GM21526 (cell line): ENCODE data around the gene DNAJC11.
"Not testable (repeated sequence)": the region's sequence is repeated elsewhere in the genome, so short reads cannot be mapped to it uniquely, and the experiment has no call there.

Experiments
- ATAC-seq: cut with Tn5 transposase; IDR thresholded peaks from one replicate; pipeline ENCODE4 v1.9.1; 2021; ENCODE audit warnings: moderate library complexity; ENCODE audit not compliant: unreplicated experiment, low FRiP score

DNAJC11 gene

DNA sequence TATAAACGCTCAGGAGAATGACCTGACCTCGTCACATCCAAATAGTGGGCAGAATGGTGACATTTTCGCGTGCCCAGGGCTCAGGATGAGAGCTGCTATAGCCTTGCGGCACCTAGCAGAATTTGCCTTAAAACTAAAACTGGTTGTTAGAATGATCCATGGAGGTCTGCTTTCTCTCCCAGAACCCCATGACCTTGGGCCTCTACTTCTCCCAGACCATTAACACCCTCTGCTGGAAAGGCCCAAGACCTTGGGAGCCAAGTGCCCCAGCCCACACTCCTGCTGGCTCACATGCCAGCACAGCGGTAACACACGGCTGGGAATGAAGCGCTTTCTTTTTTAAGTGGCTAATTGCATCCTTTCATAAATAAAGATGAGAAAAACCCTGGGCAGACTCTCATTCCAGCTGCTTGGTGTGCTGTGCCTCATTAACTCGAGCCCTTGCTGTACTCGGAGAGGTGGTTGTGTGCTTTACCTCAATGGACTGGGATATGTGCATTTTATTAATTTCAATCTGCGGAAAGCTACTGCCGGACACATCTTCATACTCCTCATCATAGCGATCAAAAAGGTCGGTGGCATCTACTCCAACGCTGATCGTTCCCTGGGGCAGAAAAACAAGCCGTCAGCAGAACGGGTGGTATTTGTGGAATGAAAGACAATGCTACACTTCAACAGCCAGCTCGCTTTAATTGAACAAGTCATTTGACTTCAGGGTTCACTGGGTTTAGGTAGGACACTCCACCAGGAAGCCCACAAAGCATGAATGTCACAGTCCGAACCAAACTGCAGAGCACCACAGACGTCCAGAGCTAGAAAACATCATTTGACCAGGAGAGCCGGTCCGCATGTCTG is 48.0 kb downstream of the DNAJC11 start:
- ATAC-seq, result no peak

DNA sequence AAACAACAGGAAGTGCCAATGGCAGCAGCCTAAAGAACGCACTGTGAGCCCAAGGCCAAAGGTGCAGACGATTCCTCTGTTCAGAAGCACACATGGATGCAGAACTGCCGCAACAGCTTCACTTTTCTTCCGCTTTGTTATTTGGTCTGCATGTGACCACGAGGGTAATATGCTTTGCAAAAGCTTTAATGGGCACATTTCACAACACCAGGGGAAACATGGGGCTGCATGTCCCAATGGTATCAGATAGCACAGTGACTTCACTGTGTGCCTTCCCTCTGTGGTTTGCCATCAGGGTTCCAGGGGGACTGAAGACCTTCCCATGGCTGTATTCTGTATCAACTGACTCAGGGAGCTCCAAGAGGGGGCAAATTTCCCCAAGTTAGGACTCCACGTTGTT is 48.6 kb downstream of the DNAJC11 start:
- no peak for ATAC-seq

DNA sequence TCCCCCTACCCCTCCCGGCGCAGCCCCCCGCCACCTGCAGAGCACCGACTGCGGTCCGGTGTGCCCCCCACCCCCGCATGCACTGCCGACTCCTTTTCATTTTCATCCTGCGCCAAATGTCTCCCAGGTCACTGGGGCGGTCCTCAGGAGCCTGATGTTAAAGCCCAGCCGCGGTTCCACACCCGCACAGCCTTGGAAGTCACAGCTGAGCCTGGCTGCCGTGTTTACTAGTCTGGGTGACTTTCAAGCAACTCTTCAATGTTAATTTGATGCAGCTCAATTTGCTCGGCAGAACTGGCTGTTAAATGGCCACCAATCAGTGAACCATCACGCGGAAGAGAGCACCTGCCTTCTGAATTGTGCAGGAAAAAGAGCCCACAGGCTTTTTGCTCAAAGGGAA is 49.7 kb downstream of the DNAJC11 start:
- no peak for ATAC-seq

- no peak for ATAC-seq
Observed at GRCh38 chr1:6648556-6648955, 53.1 kb downstream of the DNAJC11 start.

GRCh38 chr1:6646499-6647148 is 55.0 kb downstream of the DNAJC11 start:
- no peak for ATAC-seq

DNA sequence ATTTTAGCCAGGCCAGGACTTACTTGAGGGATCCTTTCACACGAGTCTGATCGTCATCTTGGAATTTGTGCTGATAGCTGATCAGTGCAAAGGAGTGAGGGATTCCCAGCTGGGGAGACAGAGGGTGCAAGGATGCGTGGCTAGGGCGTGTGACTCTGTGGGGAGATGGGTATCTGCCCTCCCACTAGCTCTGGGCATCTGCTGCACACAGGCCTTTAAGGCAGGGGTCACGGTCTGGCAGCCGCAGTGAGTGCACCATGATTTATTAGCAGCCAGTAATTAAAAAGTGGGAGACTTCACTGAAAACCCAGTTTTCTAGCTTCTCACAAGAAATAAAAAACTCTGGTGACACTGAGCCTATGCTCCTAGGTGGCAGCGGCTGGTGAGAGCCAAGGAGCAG is 56.6 kb downstream of the DNAJC11 start:
- no peak for ATAC-seq

- not testable (repeated sequence) for ATAC-seq
Observed at GRCh38 chr1:6640867-6641266, 60.7 kb downstream of the DNAJC11 start.

DNA sequence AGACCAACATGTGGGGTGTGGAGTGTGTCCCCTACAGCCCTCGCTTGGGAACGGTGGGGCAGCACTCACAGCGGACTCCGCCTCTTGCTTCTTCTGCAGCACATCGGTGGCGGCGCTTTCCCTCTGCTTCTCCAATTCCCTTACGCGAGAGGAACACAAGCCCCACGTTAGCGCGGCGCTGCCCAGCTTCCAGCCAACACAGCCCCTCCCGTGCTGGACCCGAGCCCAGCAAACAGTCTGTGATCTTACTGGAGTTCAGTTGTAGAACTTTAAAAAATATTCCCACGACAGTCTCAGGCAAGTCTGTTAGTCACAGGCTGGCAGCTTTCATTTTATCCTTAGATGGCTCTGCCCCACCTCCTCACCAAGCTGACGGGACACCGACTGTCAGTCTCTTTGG is 63.4 kb downstream of the DNAJC11 start:
- ATAC-seq, result no peak

GRCh38 chr1:6637770-6638169 is 63.8 kb downstream of the DNAJC11 start:
- ATAC-seq, result no peak

DNA sequence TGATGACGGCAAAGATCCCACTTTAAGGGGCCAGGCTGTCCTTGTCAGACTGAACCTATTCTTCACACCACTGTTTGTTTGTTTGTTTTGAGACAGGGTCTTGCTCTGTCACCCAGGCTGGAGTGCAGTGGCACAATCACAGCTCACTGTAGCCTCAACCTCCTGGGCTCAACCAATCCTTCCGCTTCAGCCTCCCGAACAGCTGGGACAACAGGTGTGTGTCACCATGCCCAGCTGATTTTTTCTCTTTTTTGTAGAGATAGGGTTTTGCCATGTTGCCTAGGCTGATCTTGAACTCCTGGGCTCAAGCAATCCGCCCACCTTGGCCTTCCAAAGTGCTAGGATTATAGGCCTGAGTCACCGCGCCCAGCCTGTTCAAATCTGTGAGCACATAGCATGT is 64.8 kb downstream of the DNAJC11 start:
- ATAC-seq, result not testable (repeated sequence)

DNA sequence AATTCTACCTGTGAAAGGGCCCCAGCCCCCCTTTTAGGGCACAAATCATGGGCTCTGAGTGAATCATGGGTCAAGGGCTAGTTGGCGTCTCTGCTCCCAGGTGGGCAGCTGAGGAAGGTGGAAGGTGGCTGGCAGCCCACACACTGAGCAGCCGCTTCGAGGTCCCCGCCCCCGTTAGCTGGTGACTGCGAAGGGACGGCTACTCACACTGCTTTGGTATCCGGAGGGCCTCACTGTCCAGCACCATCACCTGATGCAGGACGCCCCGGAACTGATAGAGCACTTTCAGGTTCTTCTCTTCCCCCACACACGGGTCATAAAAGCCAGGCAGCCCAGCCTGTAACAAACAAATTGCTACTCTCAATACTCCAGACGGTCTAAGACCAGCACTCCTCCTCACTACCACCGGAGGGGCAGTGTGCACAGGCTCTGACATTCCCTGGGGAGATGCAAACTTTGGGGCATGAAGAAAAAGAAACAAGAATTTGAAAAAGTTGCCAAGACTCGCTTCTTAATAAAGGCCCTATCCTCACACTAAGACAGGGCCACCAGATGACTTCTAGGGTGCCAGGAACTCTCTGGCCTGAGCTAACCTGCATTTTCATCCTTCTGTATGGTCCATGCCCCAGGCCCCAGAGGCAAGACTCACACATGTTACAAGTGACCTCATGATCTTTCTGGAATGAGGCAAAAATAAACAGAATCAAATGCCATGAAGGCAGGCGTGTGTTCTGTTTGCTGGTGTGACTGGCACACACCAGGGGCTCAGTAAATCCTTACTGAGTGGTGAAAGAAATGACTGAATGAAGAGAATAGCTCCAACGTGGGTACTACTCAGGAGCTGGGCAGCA is 65.5 kb downstream of the DNAJC11 start:
- no peak for ATAC-seq

DNA sequence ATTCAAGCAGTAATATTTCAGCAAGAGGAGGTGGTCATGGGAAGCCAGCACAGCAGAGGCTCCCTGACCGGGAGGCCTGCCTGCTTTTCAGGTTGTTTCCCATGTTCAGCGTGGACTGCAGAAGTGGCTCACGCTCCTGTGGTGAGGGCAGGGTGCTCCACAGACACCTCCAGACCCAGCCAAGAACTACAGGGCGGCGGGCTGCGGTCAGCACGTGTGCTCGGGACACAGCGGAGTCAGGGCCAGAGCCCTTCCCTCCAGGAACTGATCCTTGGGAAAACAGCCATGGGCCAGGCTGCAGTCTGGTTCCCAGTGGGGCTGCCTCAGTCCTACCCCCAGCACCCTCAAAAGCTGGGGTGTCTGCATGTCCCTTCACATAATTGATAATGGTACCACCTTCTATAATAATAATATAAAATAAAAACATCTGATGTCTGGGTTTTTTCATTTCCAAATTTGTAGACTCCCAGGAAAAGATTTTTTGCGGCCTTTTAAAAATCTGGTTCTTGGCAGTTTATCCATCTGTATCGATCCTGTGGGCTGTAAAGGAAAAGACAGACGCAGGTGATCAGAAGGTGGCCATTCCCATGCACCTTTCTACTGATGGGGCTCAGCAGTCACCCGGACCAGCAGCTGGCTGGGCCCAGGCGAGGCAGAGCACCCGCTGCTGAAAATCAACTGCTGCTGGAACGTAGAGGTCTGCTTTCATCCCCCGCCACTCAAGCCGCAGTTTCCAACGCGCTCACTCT is 66.3 kb downstream of the DNAJC11 start:
- ATAC-seq, result no peak

DNA sequence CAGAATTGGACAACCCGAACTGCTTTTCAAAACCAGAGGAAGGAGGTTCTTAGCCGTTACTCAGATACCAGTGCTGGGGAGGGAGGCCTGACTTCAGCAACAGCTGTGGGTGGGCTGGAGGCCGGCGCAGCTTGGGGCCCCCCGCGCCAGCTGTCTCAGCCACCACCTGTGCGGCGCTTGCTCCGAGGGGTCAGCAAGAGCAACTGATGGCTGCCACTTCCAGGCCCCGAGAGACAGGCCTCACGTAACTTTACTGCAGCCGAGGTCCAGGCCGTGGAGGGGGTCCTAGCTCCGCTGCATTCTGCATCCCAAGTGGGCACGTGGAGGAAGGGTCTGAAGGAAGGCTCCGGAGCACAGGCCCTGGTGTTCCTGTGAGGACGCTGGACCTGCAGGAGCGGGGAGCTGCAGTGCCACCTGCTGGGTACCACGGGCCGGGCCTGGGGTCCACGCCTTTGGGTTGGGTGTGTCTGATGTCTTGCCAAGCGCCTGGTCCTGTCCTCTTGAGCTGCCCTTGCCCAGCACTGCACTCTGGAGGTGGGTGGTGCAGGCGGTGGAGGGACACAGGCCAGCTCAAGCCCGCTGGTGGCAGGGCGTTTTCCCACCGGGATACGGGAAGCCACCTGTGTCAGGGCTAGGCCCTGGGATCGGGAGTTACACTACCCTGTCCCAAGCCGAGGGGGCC is 67.1 kb downstream of the DNAJC11 start:
- ATAC-seq, result no peak

DNA sequence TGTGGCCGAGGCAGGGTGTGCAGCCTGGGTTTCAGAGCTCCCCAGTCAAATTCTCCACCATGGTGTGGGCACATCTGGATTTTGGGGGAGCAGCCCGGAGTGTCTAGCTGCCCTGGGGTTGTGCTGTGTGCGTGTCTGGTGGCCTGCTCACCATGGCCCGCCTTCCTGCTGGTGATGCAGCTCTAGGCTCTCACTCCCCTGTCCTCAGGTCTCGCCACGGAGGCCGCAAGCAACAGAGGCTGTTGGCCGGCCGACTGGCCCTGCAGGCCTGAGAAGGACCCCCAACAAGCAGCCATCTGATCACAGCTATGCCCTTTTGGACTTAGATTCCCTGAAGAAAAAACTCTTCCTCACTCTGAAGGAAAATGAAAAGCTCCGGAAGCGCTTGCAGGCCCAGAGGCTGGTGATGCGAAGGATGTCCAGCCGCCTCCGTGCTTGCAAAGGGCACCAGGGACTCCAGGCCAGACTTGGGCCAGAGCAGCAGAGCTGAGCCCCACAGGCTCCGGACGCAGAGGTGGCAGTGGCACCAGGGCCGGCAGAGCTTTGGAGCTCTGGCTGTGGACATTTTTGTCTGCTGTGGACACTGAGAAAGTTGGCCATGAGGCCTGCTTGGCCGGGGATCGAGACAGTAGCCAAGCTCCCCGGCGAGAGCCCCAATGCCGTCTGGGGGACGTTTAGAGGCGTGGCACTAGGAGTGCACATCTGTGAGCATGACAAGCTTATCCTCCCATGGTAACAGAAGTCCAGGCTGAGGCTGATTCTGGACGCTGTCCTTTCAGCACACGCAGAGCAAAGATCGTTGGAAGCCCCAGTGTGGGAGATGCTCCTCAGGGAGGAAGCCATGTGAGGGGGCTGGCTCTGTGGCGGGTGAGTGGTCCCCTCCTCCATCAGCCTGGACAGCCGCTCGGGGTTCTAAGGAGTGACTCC is 68.8 kb downstream of the DNAJC11 start:
- ATAC-seq, result no peak

- no peak for ATAC-seq
Observed at GRCh38 chr1:6631058-6631457, 70.6 kb downstream of the DNAJC11 start.

DNA sequence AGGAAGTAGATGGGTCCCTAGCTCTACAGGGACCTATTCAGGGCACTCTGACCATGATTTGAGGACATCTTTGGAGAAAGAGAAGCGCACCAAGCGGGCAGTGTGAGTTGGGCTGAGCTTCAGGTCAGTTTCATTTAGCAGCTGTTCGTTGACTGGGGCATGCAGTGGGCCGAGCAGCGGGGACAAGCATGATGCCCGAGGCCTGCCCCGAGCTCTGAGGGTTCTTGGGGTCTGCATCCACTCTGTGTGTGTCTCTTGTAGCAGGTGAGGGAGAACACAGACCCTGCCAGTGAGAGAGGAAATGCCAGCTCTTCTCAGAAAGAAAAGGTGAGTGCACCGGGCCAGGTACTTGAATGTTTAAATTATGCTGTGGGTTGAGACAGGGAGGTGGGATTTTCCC is 71.6 kb downstream of the DNAJC11 start:
- ATAC-seq, result no peak

- ATAC-seq, result no peak
Observed at GRCh38 chr1:6628971-6629479, 72.6 kb downstream of the DNAJC11 start.

DNA sequence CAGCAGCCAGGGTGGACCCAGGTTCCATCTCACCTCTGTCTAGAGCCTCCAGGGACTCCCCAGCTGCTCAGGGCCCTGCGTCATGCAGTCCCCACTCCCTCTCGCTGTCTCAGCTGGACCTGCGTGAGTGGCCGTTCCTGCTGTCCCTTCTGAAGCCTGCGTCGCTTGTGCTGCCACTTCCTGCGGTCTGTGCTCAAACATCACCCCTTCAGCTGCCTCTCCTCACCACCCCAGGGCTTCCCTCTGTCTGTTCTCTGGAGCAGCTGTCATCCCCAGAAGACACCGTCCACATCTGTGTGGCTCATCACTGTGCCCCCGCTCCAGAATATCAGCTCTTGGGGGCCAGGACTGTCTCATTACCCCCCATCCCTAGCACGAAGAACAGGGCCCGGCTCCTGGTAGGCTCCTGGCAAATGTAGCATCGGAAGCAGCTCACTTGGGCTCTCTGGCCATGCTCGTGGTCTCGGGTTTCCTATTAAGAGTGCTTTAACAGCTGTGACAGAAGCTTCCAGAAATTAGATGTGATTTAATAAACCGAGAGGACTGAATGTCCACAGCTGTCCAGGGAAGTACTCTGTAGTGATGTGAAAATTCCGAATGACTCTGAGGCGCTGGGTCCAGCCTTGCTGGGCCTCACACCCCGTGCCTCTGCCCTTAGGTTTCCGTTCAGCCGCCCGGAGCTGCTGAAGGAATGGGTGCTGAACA is 73.6 kb downstream of the DNAJC11 start:
- ATAC-seq, result no peak
